Omental fat pad (tissue), 4 donors: Measurements from ENCODE around the gene ARID2. TPM values are rescaled to one million over a fixed set of nuclear protein-coding genes. Genes with fewer than 3 reads are reported as not detected.

Experiments used
- ATAC-seq: fragments of 150-250 bp; one replicate; pipeline ENCODE4 v1.9.1; 2016; ENCODE audit warnings: mild to moderate bottlenecking, moderate library complexity; ENCODE audit not compliant: low FRiP score
- DNase-seq: peaks from one replicate; pipeline ENCODE4 v3.0.0-alpha.2; 2019; ENCODE audit warnings: low spot score
- total RNA-seq, 4 donors: library from RNA; depleted of rRNA; stranded (reverse); fragments of >200 nt; gene quantifications; one replicate each; pipeline ENCODE4 v1.1.0, GENCODE V29; 2016
- TF ChIP-seq, protein P1 (sequence below), 3 donors: fragments of 450-650 bp; IDR thresholded peaks; one replicate each; pipeline ENCODE4 v1.5.1; 2016 to 2017; ENCODE audit warnings: antibody characterized with exemption in 3 of 3, mild to moderate bottlenecking in 3 of 3, moderate library complexity in 2 of 3

The ARID2 gene
- total RNA-seq, 4 donors from 2014 or later: 18.5 to 40.7 (median 27.3) TPM

DNA sequence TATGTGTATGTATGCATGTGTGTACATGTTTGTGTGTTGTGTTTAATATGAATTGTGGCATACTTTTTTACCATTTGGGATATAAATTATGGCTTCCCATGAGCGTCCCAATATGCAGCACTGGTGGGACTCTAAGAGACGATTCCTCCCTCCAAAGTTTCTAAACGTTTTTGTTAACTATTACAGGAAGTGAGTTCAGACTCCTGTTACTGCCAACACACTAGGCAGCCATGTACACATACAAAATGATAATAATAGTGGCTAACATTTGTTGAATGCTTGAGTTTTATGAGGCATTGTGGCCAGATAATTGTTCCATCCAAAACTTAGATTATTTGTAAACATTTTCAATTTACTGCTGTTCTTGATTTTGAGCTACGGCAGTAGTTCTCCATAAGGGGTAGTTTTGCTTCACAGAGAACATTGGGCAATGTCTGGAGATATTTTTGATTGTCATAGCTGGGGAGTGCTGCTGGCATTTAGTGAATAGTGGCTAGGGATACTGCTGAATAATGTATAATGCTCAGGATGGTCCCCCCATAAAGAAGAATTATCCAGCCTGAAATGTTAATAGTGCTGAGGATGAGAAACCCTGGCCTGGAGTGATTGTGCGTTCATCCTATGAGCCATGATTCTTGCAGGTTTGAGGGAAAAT, 45.1 kb downstream of the ARID2 start:
- TF ChIP-seq, protein P1, sequence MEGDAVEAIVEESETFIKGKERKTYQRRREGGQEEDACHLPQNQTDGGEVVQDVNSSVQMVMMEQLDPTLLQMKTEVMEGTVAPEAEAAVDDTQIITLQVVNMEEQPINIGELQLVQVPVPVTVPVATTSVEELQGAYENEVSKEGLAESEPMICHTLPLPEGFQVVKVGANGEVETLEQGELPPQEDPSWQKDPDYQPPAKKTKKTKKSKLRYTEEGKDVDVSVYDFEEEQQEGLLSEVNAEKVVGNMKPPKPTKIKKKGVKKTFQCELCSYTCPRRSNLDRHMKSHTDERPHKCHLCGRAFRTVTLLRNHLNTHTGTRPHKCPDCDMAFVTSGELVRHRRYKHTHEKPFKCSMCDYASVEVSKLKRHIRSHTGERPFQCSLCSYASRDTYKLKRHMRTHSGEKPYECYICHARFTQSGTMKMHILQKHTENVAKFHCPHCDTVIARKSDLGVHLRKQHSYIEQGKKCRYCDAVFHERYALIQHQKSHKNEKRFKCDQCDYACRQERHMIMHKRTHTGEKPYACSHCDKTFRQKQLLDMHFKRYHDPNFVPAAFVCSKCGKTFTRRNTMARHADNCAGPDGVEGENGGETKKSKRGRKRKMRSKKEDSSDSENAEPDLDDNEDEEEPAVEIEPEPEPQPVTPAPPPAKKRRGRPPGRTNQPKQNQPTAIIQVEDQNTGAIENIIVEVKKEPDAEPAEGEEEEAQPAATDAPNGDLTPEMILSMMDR (IDR thresholded peaks at IDR 0.05): no peak
- ATAC-seq: no peak
- DNase-seq: no peak

DNA sequence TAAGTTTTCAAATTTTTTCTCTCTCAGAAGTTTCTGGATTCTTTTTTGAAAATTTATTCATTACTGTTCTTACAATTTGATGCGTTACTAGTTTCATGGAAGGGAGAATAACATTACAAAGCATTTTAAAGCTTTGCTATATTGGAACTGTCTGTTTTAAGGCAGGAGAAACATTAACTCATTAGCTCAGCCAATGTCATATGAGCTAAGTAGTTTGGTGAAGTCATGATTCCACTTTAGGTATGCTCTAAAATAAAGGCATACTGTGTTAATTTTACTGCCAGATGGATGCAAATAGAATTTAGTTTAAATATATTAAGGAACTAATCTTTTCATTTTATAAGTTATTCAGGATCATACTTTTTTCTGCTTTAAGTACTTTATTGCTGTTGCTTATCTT, 46.0 kb downstream of the ARID2 start:
- no peak for DNase-seq
- TF ChIP-seq, protein P1 (IDR thresholded peaks at IDR 0.05): no peak
- ATAC-seq: no peak

DNA sequence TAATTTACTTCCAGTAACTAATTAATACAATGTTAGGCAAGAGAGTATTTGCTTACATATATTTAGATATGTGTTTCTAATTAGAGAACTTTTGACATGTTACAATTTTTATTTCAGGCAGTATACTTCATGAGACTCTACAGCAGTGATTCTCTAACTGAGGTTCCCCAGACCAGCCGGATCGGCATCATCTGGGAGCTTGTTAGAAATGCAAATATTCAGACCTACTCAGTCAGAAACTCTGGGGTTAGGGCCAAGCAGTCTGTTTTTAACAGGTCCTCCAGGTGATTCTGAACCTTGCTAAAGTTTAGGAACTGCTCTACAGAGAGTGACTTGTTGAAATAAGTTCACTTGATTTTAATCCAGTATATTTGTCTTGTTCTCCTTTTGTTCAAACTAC, 46.5 kb downstream of the ARID2 start:
- DNase-seq: no peak
- TF ChIP-seq, protein P1 (IDR thresholded peaks at IDR 0.05): no peak
- ATAC-seq: no peak

DNA sequence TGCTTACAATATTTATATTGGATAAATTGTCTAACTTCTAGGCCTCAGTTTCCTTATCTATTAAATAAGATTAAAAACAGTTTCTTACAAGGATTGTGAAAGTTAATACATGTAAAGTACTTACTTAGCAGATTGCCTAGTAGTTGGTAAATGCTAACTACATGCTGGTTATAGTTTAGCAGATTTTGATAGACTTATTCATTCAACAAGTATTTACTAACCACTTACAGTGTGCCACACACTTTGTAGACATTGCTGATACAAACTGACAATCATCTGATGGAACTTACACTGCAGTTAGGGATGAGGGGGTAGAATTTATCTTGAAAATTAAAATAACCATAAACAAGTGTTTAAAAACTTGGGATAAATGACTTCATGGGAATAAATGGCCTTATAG, 50.4 kb downstream of the ARID2 start:
- TF ChIP-seq, protein P1 (IDR thresholded peaks at IDR 0.05): no peak
- no peak for ATAC-seq
- no peak for DNase-seq

DNA sequence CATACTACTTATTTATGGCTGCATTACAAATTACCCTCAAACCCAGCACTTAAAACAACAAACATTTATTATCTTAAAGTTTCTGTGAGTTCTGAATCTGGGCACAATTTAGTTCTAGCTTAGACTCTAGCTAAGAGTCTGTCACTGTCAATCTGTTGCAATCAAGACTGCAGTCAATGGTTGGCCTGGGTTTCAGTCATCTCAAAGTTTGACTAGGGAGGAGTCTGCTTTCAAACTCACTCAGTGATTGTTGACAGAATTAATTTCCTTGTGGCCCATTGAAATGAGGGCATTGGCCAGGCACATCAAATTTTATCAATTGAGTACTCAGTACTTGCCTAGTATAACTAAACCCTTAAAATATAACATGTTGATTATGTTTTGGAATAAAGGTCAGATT, 51.6 kb downstream of the ARID2 start:
- TF ChIP-seq, protein P1 (IDR thresholded peaks at IDR 0.05): no peak
- DNase-seq: no peak
- no peak for ATAC-seq

DNA sequence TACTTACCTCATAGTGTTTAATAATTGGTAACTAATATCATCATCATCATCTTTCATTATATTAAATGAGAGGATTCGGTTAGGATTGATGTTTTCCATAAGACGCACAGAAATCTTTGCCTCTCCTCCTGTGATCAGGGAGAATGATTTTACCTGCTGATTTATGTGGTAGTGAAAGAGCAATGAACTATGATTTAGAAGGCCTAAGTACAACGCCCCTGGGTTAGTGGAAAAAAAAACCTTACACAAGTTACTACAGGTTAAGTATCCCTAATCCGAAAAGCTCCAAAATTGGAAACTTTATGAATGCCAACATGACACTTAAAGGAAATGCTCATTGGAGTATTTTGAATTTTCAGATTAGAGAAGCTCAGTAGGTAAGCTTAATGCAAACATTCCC, 55.8 kb downstream of the ARID2 start:
- DNase-seq: no peak
- ATAC-seq: no peak
- TF ChIP-seq, protein P1 (IDR thresholded peaks at IDR 0.05): no peak

DNA sequence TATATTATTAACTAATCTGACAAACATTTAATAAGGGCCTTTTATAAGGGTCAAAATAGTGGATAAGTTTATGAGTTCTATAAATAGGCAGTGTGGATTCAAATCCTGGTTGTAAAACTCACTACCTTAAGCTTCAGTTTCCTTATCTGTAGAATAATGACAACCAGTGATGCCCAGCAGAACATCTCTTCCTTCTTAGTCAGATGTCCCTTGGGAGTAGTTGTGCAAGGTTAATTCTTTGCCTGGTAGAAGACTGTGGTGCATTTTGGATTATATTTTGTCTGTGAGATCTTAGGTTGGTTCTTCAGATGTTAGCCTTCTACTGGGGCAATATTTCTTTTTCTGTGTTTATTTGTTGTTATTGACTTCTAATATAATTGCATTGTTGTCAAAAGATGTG, 59.5 kb downstream of the ARID2 start:
- ATAC-seq (no peak), DNase-seq (no peak)
- TF ChIP-seq, protein P1 (IDR thresholded peaks at IDR 0.05): no peak
